ENCODE data around the gene CLMP.
"Not testable (repeated sequence)": the region's sequence is repeated elsewhere in the genome, so short reads cannot be mapped to it uniquely, and the experiment has no call there.

The CLMP gene

DNA sequence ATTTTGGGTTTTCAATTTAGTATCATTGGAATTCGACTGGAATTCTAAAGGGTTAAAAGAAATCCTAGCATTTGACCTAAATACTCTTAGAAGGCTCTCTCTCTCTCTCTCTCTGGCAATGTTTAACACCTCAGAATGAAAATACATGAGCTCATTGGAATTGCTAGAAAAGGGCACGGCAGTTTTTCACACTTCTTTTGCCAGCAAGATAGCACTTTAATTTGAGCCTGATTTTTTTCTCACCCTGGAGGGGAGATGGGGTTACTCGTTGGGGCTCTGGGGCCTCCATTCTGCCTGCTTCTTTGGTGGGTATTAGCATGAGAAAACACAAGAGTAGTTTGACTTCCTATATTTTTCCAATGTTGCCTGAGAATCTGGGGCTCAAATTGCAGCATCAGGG is 22.8 kb upstream of the CLMP start:
- no peak for DNase-seq (ENCODE audit: low read depth in 2 of 2)

DNA sequence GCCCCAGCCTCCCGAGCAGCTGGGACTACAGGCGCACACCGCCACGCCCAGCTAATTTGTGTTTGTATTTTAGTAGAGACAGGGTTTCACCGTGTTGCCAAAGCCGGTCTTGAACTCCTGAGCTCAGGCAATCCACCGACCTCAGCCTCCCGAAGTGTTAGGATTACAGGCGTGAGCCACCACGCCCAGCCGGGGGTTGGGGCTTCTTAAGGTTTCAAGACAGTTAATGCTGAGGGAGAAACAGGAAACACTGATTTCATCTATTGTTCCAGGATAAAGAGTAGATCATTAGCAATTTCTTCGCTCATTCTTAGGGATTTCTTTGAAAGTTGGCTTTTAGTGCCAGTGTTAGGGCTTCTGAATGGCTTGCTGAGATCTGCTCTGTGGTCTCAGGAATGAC is 21.2 kb upstream of the CLMP start:
- no peak for DNase-seq (ENCODE audit: low read depth in 2 of 2)

GRCh38 chr11:123214940-123215339 is 19.9 kb upstream of the CLMP start:
- DNase-seq (ENCODE audit: low read depth in 2 of 2) = no peak

DNA sequence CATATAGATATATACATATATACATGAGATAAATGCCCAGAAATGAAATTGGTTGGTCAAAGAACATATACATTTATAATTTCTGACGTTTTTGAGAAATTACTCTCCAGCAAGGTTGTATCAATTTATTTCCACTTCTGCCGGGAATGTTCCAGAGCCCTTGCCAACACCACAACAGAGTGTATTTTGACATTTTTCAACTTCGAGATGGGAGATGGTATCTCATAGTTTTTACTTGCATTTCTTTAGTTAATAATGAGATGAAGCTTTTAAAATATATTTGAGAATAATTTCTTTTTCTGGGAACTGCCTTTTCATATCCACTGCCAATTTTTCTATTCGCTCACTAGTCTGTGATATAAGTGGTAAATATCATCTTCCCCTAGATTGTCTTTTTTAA is 19.3 kb upstream of the CLMP start:
- DNase-seq (ENCODE audit: low read depth in 2 of 2) = no peak

GRCh38 chr11:123213307-123213771 is 18.3 kb upstream of the CLMP start:
- no peak for DNase-seq (ENCODE audit: low read depth in 2 of 2)

DNA sequence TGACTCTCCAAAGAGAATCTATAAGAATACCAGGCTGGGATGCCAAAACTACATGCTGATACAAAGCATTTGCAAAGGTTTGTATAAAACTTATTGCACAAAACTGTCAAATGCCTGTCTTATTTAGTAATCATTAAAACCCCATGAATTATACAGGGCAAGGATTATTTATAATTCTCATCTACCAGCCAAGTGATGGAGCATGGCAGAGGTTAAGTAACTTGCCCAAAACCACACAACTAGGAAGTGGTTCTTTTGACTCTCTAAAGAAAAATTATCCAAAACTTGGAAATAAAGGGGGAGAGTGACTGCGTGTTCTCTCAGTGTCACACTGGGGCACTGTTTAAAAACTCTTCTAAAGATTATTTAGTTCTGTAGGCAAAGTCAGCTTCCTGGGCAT is 17.4 kb upstream of the CLMP start:
- DNase-seq (ENCODE audit: low read depth in 2 of 2) = no peak

- DNase-seq (ENCODE audit: low read depth in 2 of 2) = no peak
These were observed 16.9 kb upstream of the CLMP start for GRCh38 chr11:123211981-123212380.

DNA sequence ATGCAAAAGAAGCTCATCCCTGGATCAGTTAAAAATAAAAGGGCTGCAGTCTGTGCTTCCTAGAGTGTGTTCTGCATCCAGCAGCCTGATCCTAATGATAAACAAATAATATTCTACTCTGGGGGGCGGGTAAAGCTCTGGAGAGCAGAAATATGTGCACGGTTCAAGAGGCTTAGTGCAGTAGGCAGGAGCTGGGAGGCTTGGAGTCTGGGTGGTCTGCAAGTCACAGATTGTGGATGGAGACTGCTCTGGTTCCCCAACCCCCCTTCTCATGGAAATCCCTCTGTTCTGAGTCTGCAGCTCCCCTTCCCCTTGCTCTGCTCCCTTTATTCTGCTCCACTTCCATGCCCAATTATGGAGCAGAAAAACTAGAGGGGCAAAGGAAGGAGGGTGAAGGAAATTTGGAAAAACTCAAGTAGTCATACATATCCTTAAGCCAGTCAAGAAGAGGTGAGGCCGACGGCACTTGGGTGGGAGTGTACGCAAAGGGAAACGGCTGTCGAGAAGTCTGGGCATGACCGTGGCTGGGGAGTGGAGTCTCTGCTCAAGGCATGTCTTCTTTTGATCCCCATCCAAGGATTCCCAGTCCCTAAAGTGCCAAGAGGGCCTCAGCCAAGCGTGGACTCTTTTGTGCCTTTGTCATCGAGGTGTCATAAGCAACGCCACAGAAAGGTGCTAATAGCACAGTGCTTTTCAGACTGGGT is 16.3 kb upstream of the CLMP start:
- DNase-seq (ENCODE audit: low read depth in 2 of 2) = no peak

GRCh38 chr11:123209591-123209990 is 14.5 kb upstream of the CLMP start:
- DNase-seq (ENCODE audit: low read depth in 2 of 2) = no peak

GRCh38 chr11:123206791-123207434 is 11.9 kb upstream of the CLMP start:
- DNase-seq (ENCODE audit: low read depth in 2 of 2) = no peak

GRCh38 chr11:123206055-123206454 is 11.0 kb upstream of the CLMP start:
- not testable (repeated sequence) for DNase-seq (ENCODE audit: low read depth in 2 of 2)

DNA sequence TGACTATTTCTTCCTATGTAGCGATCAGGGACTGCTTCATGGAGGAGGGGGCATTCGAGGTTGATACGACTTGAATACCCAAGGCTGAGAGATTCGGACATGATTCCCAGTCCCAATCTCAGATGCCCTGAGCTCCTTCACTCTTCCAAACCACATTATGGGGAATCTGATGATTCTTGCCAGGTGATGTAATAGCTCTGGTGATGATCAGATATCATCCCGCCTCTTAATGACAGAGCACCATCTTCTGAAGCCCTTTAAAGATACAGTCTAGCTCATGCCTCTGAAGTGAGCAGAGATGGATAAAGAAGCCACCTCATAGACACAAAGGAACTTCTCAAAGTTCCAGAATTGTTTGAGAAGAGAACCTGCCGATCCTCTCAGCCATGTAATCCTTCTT is 8.9 kb upstream of the CLMP start:
- DNase-seq (ENCODE audit: low read depth in 2 of 2) = no peak

GRCh38 chr11:123203471-123203870 is 8.4 kb upstream of the CLMP start:
- DNase-seq (ENCODE audit: low read depth in 2 of 2) = no peak

GRCh38 chr11:123202155-123203151 is 7.4 kb upstream of the CLMP start:
- DNase-seq (ENCODE audit: low read depth in 2 of 2) = no peak

GRCh38 chr11:123200264-123200663 is 5.2 kb upstream of the CLMP start:
- DNase-seq (ENCODE audit: low read depth in 2 of 2) = no peak

GRCh38 chr11:123197711-123198110 is 2.7 kb upstream of the CLMP start:
- DNase-seq (ENCODE audit: low read depth in 2 of 2) = peak in 1 of 2 donors; percentile 12

- DNase-seq (ENCODE audit: low read depth in 2 of 2) = no peak
These were observed 1.1 kb upstream of the CLMP start for GRCh38 chr11:123196060-123196714.

GRCh38 chr11:123194337-123195187 is 486 bp downstream of the CLMP start:
- no peak for DNase-seq (ENCODE audit: low read depth in 2 of 2)

GRCh38 chr11:123193742-123194141 is 1.3 kb downstream of the CLMP start:
- DNase-seq (ENCODE audit: low read depth in 2 of 2) = no peak

DNA sequence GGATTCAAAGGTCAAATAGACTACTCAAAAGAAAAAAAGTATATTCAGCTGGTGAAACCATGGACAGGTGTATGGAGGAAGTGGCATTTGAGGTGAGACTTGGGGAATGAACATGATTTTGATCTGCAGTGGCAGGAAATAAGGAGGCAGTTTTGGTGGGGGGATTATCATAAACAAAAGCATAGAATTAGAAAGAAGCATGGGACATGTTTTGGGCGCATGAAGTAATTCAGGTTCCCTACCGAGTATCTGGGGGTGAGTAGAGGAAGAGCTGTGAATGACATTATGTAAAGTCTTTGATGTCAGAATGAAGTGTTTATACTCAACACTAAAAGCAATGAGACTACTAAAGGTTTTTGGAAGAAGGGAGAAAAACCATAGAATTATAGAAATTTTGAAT is 3.1 kb downstream of the CLMP start:
- no peak for DNase-seq (ENCODE audit: low read depth in 2 of 2)

DNA sequence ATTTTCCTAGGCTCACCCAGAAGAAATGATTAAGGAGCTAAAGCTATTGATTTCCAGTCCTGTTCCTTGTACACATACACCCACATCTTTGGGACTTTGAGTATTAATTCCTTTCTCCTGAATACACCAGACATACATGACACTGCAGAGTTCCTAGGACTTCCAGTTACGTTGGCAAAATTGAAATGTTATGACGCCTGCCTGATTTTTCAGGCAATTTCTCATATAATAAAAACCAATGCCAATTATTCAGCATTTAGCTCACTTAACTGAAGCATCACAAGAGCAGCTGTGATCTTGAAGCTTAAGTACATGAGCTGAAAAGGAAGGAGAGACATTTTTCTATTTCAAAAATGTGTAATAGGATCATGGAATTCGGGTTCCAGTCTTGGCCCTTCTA is 4.5 kb downstream of the CLMP start:
- no peak for DNase-seq (ENCODE audit: low read depth in 2 of 2)

Data from stimulated activated CD8-positive, alpha-beta memory T cell treated with anti-CD3 and anti-CD28 coated beads, Interleukin-2, amount 100 ng/mL, for 48 hours (primary cell).